ENCODE results near the gene KLHDC4. TPM values are rescaled to one million over a fixed set of nuclear protein-coding genes. Genes with fewer than 3 reads are reported as not detected.

The KLHDC4 gene
- total RNA-seq, 2 donors from 2014 or later: 21.8 to 79.4 TPM

GRCh38 chr16:87690911-87691685 is 74.7 kb downstream of the KLHDC4 start:
- Histone ChIP-seq H3K9me3 (no peaks in the 10 kb centered on the region), H3K9ac (ENCODE audit: low read depth in 2 of 2, low read length in 2 of 2) (no peak overlapping the region), H3K27ac (no peak overlapping the region), H3K27me3 (no peaks in the 10 kb centered on the region), H3K4me1 (no peaks in the 10 kb centered on the region), H3K36me3 (no peaks in the 10 kb centered on the region), H3K4me3 (no peak overlapping the region)
- no peak for TF ChIP-seq CTCF (IDR thresholded peaks at IDR 0.05)
- intact Hi-C loops (cut with DNase I): no loop called here
- no peak for DNase-seq

- intact Hi-C loops (cut with DNase I): no loop called here
- H3K4me3 ChIP-seq: no peak overlapping the region
- DNase-seq: no peak
- no peak overlapping the region for H3K27ac ChIP-seq
- no peak for TF ChIP-seq CTCF (IDR thresholded peaks at IDR 0.05)
- no peaks in the 10 kb centered on the region for H3K27me3 ChIP-seq
- H3K9me3 ChIP-seq: no peaks in the 10 kb centered on the region
- no peaks in the 10 kb centered on the region for H3K4me1 ChIP-seq
- no peaks in the 10 kb centered on the region for H3K36me3 ChIP-seq
- no peak overlapping the region for H3K9ac ChIP-seq (ENCODE audit: low read depth in 2 of 2, low read length in 2 of 2)
Observed at GRCh38 chr16:87689956-87690465, 75.8 kb downstream of the KLHDC4 start.

- Histone ChIP-seq H3K9me3 (no peaks in the 10 kb centered on the region), H3K27ac (no peak overlapping the region), H3K27me3 (no peaks in the 10 kb centered on the region), H3K9ac (ENCODE audit: low read depth in 2 of 2, low read length in 2 of 2) (no peak overlapping the region), H3K4me1 (no peaks in the 10 kb centered on the region), H3K36me3 (no peaks in the 10 kb centered on the region), H3K4me3 (no peak overlapping the region)
- TF ChIP-seq CTCF (IDR thresholded peaks at IDR 0.05): no peak
- DNase-seq: no peak
- intact Hi-C loops (cut with DNase I): no loop called here
Observed at GRCh38 chr16:87688876-87689815, 76.6 kb downstream of the KLHDC4 start.

- Histone ChIP-seq H3K27me3 (no peaks in the 10 kb centered on the region), H3K36me3 (no peaks in the 10 kb centered on the region), H3K4me3 (no peak overlapping the region), H3K9ac (ENCODE audit: low read depth in 2 of 2, low read length in 2 of 2) (no peak overlapping the region), H3K9me3 (no peaks in the 10 kb centered on the region), H3K4me1 (no peaks in the 10 kb centered on the region), H3K27ac (no peak overlapping the region)
- intact Hi-C loops (cut with DNase I): no loop called here
- no peak for TF ChIP-seq CTCF (IDR thresholded peaks at IDR 0.05)
- no peak for DNase-seq
Observed at GRCh38 chr16:87687998-87688529, 77.7 kb downstream of the KLHDC4 start.

- no peak for DNase-seq
- intact Hi-C loops (cut with DNase I): no loop called here
Observed at GRCh38 chr16:87687126-87687910, 78.5 kb downstream of the KLHDC4 start.

More at GRCh38 chr16:87687126-87687910, 78.5 kb downstream of the KLHDC4 start:
- Histone ChIP-seq H3K27ac (no peak overlapping the region), H3K4me1 (no peaks in the 10 kb centered on the region), H3K4me3 (no peak overlapping the region), H3K27me3 (no peaks in the 10 kb centered on the region), H3K9me3 (no peaks in the 10 kb centered on the region), H3K36me3 (no peaks in the 10 kb centered on the region), H3K9ac (ENCODE audit: low read depth in 2 of 2, low read length in 2 of 2) (no peak overlapping the region)
- no peak for TF ChIP-seq CTCF (IDR thresholded peaks at IDR 0.05)
